DMS79 (cell line): ENCODE results near the gene GLRX5.
A peak's percentile ranks its signal among the peaks of the same experiment; 100 is the strongest.

Source experiments
- DNase-seq: peaks from one replicate; lab custom pipeline; 2025; lab: John Stamatoyannopoulos, UW

GLRX5 gene

GRCh38 chr14:95534299-95535225, at the start of gene GLRX5:
TSS of gene GLRX5 (plus strand) at chr14:95535050. CDS start at chr14:95535090, 40 bp downstream.
- peak; percentile 100 for DNase-seq

- DNase-seq: no peak
These were observed 49.5 kb upstream of the GLRX5 start for GRCh38 chr14:95485222-95485819.

GRCh38 chr14:95486875-95487668, 47.8 kb upstream of the GLRX5 start:
- DNase-seq: no peak

GRCh38 chr14:95487669-95488084, 47.2 kb upstream of the GLRX5 start:
- DNase-seq: no peak

GRCh38 chr14:95488376-95489213, 46.3 kb upstream of the GLRX5 start:
- DNase-seq: no peak

GRCh38 chr14:95489214-95490137, 45.4 kb upstream of the GLRX5 start:
- DNase-seq: no peak

- no peak for DNase-seq
These were observed 44.7 kb upstream of the GLRX5 start for GRCh38 chr14:95490138-95490509.

GRCh38 chr14:95490727-95491451, 44.0 kb upstream of the GLRX5 start:
- DNase-seq: no peak

GRCh38 chr14:95491936-95492608, 42.8 kb upstream of the GLRX5 start:
- DNase-seq: no peak

GRCh38 chr14:95493503-95493902, 41.3 kb upstream of the GLRX5 start:
- no peak for DNase-seq

- DNase-seq: no peak
These were observed 40.9 kb upstream of the GLRX5 start for GRCh38 chr14:95493976-95494375.

GRCh38 chr14:95494456-95494855, 40.4 kb upstream of the GLRX5 start:
- no peak for DNase-seq

- DNase-seq: no peak
These were observed 39.8 kb upstream of the GLRX5 start for GRCh38 chr14:95495076-95495475.

GRCh38 chr14:95495538-95496025, 39.3 kb upstream of the GLRX5 start:
- no peak for DNase-seq

- DNase-seq: no peak
These were observed 38.7 kb upstream of the GLRX5 start for GRCh38 chr14:95496111-95496681.

- DNase-seq: no peak
These were observed 38.1 kb upstream of the GLRX5 start for GRCh38 chr14:95496690-95497259.

- DNase-seq: no peak
These were observed 37.3 kb upstream of the GLRX5 start for GRCh38 chr14:95497561-95498011.

- DNase-seq: no peak
These were observed 36.1 kb upstream of the GLRX5 start for GRCh38 chr14:95498622-95499353.
